MM.1S (cell line): ENCODE data around the gene BEND5.

ENCODE experiments used
- DNase-seq: peaks from one replicate; pipeline ENCODE4 v3.0.0-alpha.2; 2015
- H2AFZ ChIP-seq: fragments of 300-600 bp; sonication (generic); 2 replicates; pipeline ENCODE4 v1.6.0; 2016; ENCODE audit warnings: antibody characterized with exemption, low read length
- H3F3A ChIP-seq: fragments of 300-600 bp; sonication (generic); 2 replicates; pipeline ENCODE4 v1.6.1; 2016; ENCODE audit warnings: mild to moderate bottlenecking, antibody characterized with exemption, low read length, moderate library complexity, mixed read lengths; ENCODE audit not compliant: insufficient read depth
- H3K27ac ChIP-seq: fragments of 300-600 bp; sonication (generic); 2 replicates; pipeline ENCODE4 v1.5.1; 2016; ENCODE audit warnings: mild to moderate bottlenecking, low read length
- H3K27me3 ChIP-seq: fragments of 300-600 bp; sonication (generic); replicated peaks from 2 replicates; pipeline ENCODE4 v1.6.0; 2016; ENCODE audit warnings: low read length; ENCODE audit not compliant: insufficient read depth
- H3K36me3 ChIP-seq: fragments of 300-600 bp; sonication (generic); replicated peaks from 2 replicates; pipeline ENCODE4 v1.6.1; 2016; ENCODE audit warnings: mild to moderate bottlenecking, low read length, mixed read lengths; ENCODE audit not compliant: insufficient read depth
- H3K4me1 ChIP-seq: fragments of 300-600 bp; sonication (generic); 2 replicates; pipeline ENCODE4 v1.6.1; 2016; ENCODE audit warnings: low read length, mixed read lengths
- H3K4me2 ChIP-seq: fragments of 300-600 bp; sonication (generic); 2 replicates; pipeline ENCODE4 v1.6.0; 2016; ENCODE audit warnings: low read depth, low read length
- H3K4me3 ChIP-seq: fragments of 300-600 bp; sonication (generic); 2 replicates; pipeline ENCODE4 v1.5.1; 2016; ENCODE audit warnings: low read length, mixed read lengths
- H3K79me2 ChIP-seq: fragments of 300-600 bp; sonication (generic); 2 replicates; pipeline ENCODE4 v1.6.1; 2016; ENCODE audit warnings: mixed run types, low read length, mixed read lengths
- H3K9ac ChIP-seq: fragments of 300-600 bp; sonication (generic); 2 replicates; pipeline ENCODE4 v1.6.1; 2016; ENCODE audit warnings: low read length, mixed read lengths
- H3K9me2 ChIP-seq: fragments of 300-600 bp; sonication (generic); replicated peaks from 2 replicates; pipeline ENCODE4 v1.6.1; 2016; ENCODE audit warnings: mild to moderate bottlenecking, low read length, mixed read lengths; ENCODE audit not compliant: insufficient read depth
- H3K9me3 ChIP-seq: fragments of 300-600 bp; sonication (generic); replicated peaks from 2 replicates; pipeline ENCODE4 v1.6.1; 2016; ENCODE audit warnings: mild to moderate bottlenecking, low read length, mixed read lengths; ENCODE audit not compliant: insufficient read depth
- H4K20me1 ChIP-seq: fragments of 300-600 bp; sonication (generic); 2 replicates; pipeline ENCODE4 v1.6.1; 2016; ENCODE audit warnings: mild to moderate bottlenecking, low read length, moderate library complexity, mixed read lengths; ENCODE audit not compliant: insufficient read depth
- CTCF ChIP-seq: fragments of 300-600 bp; sonication (generic); IDR thresholded peaks from 2 replicates; pipeline ENCODE4 v1.5.1; 2016; ENCODE audit warnings: antibody characterized with exemption, low read length, mixed read lengths
- EZH2 ChIP-seq: fragments of 300-600 bp; sonication (generic); optimal IDR thresholded peaks from 2 replicates; pipeline ENCODE3; 2017; ENCODE audit warnings: low read depth, mild to moderate bottlenecking, antibody characterized with exemption, low read length, mixed read lengths
- EZH2phosphoT487 ChIP-seq: fragments of 300-600 bp; sonication (generic); IDR thresholded peaks from 2 replicates; pipeline ENCODE4 v1.6.1; 2018; ENCODE audit warnings: antibody characterized with exemption, low read length

The BEND5 gene

GRCh38 chr1:48684381-48684780, 92.3 kb downstream of the BEND5 start:
- Histone ChIP-seq H3K4me1 (no peaks in the 10 kb centered on the region), H3K9me3 (no peaks in the 10 kb centered on the region), H3K4me3 (no peak overlapping the region), H4K20me1 (no peaks in the 10 kb centered on the region), H3K79me2 (no peaks in the 10 kb centered on the region), H3K9ac (no peak overlapping the region), H2AFZ (no peak overlapping the region), H3K27ac (no peak overlapping the region), H3K36me3 (no peaks in the 10 kb centered on the region), H3F3A (no peaks in the 10 kb centered on the region), H3K9me2 (no peaks in the 10 kb centered on the region), H3K27me3 (no peaks in the 10 kb centered on the region), H3K4me2 (no peak overlapping the region)
- TF ChIP-seq CTCF (no peak), EZH2 (no peak), EZH2phosphoT487 (no peak)
- DNase-seq = no peak

GRCh38 chr1:48683839-48684238, 92.9 kb downstream of the BEND5 start:
- Histone ChIP-seq H3K79me2 (no peaks in the 10 kb centered on the region), H3K4me1 (no peaks in the 10 kb centered on the region), H3K27me3 (no peaks in the 10 kb centered on the region), H2AFZ (no peak overlapping the region), H3K27ac (no peak overlapping the region), H3K9me2 (no peaks in the 10 kb centered on the region), H3K9me3 (no peaks in the 10 kb centered on the region), H3F3A (no peaks in the 10 kb centered on the region), H4K20me1 (no peaks in the 10 kb centered on the region), H3K4me3 (no peak overlapping the region), H3K9ac (no peak overlapping the region), H3K36me3 (no peaks in the 10 kb centered on the region), H3K4me2 (no peak overlapping the region)
- no peak for DNase-seq
- TF ChIP-seq CTCF = no peak
- TF ChIP-seq EZH2 = no peak
- TF ChIP-seq EZH2phosphoT487 = no peak

GRCh38 chr1:48681476-48682305, 95.0 kb downstream of the BEND5 start:
- no peaks in the 10 kb centered on the region for H3K36me3 ChIP-seq
- H3K79me2 ChIP-seq = no peaks in the 10 kb centered on the region
- no peaks in the 10 kb centered on the region for H3F3A ChIP-seq
- no peak for TF ChIP-seq EZH2phosphoT487
- TF ChIP-seq EZH2 = no peak
- no peak for TF ChIP-seq CTCF
- H4K20me1 ChIP-seq = no peaks in the 10 kb centered on the region
- H2AFZ ChIP-seq = no peak overlapping the region
- no peak for DNase-seq
- H3K4me1 ChIP-seq = no peaks in the 10 kb centered on the region
- H3K9me3 ChIP-seq = no peaks in the 10 kb centered on the region
- H3K4me2 ChIP-seq = no peak overlapping the region
- H3K9me2 ChIP-seq = no peaks in the 10 kb centered on the region
- H3K27me3 ChIP-seq = no peaks in the 10 kb centered on the region
- H3K9ac ChIP-seq = no peak overlapping the region
- H3K4me3 ChIP-seq = no peak overlapping the region
- no peak overlapping the region for H3K27ac ChIP-seq
